Left lung (tissue), 10 donors: ENCODE data around the gene SUSD1. TPM values are rescaled to one million over a fixed set of nuclear protein-coding genes. Genes with fewer than 3 reads are reported as not detected.
A peak's percentile ranks its signal among the peaks of the same experiment; 100 is the strongest.

ENCODE experiments used
- ATAC-seq: fragments of 200-7000 bp; cut with Tn5 transposase; one replicate; pipeline ENCODE4 v1.9.1; 2020; ENCODE audit warnings: moderate library complexity
- DNase-seq, 4 donors: peaks; one replicate each; pipeline ENCODE4 v3.0.0-alpha.2; 2013 to 2020
- H3K27ac ChIP-seq, 2 donors: fragments of 200-600 bp; sonication (generic) in 1 of 2; one replicate each; pipeline versions ENCODE4 v1.5.0 to v1.8.0; 2020 to 2021
- H3K27me3 ChIP-seq, 2 donors: fragments of 200-600 bp; sonication (generic) in 1 of 2; one replicate each; pipeline versions ENCODE4 v1.5.0 to v1.8.0; 2020 to 2021
- H3K36me3 ChIP-seq, 2 donors: fragments of 200-600 bp; sonication (generic) in 1 of 2; one replicate each; pipeline versions ENCODE4 v1.5.0 to v1.8.0; 2020 to 2021
- H3K4me1 ChIP-seq, 2 donors: fragments of 200-600 bp; one replicate each; pipeline ENCODE4 v1.8.0; 2021
- H3K4me3 ChIP-seq, 2 donors: fragments of 200-600 bp; sonication (generic) in 1 of 2; one replicate each; pipeline versions ENCODE4 v1.5.0 to v1.8.0; 2020 to 2021; ENCODE audit warnings: mild to moderate bottlenecking in 1 of 2
- H3K9me3 ChIP-seq, 2 donors: fragments of 200-600 bp; sonication (generic) in 1 of 2; one replicate each; pipeline versions ENCODE4 v1.5.0 to v1.8.0; 2020 to 2021
- intact Hi-C, 2 donors: fragments of 100-400 bp; cut with DNase I; formaldehyde crosslinking; loops; one replicate each; pipeline versions ENCODE4 v1.11.2 to v1.14.2; 2022
- polyA plus RNA-seq, 6 donors: library from polyadenylated mRNA; unstranded; fragments of 120-200 nt; gene quantifications; one replicate each; pipeline ENCODE4 v1.2.1, GENCODE V29; 2013; ENCODE audit not compliant: insufficient read length in 6 of 6
- total RNA-seq, 2 donors: library from RNA; stranded (reverse); fragmentation: NEBNext Ultra II Directional; extraction: Animal tissue kit (Norgen Biotek cat#: 25700); gene quantifications; one replicate each; pipeline ENCODE4 v1.2.1, GENCODE V29; 2021
- TF ChIP-seq, protein P1 (sequence below), 2 donors: fragments of 200-600 bp; sonication (generic) in 1 of 2; IDR thresholded peaks; one replicate each; pipeline versions ENCODE4 v1.5.0 to v1.8.0; 2021; ENCODE audit warnings: antibody characterized with exemption in 2 of 2
- donor health status: DM: no; HTN: yes; CAD: no.
- donor health status: DM: no; HTN: no; CAD: no.

Gene SUSD1
- total and polyA plus RNA-seq, 8 donors = 26.7 to 41.8 (median 32.8) TPM

DNA sequence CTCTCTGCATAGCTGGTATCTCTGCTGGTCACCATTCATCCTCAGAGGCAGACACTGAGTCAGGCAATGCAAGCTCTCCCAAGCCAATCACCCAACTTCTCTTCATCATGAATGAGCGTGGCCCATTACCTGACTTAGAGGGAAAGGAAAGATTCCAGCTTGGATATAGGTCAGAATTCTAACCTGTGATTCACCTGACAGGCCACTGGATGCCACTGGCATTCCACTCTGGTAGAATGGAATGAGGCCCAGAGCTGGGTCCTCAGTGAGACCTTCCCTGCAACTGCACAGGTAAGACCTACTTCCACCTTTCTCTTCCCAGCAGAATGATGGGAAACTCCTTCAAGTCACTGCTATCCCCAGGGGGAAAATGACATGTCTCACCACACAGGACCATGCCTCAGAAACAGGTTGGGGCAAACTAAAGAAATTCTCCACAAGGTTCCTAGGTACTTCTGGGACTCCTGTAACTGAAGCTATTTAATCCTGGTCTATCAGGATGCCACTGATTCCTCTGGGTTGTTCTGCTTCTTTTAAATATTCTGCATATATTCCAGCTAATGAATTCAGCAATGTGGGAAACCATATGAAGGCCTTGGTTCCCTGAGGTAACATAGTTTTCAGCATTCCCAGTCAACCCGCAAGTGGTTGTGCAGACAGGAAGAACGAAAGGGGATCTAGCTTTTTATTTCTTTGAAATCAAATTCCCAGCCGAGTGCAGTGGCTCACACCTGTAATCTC lies 62.0 kb downstream of the SUSD1 start:
- ATAC-seq = peak; percentile 97
- intact Hi-C loops = no loop called here

DNA sequence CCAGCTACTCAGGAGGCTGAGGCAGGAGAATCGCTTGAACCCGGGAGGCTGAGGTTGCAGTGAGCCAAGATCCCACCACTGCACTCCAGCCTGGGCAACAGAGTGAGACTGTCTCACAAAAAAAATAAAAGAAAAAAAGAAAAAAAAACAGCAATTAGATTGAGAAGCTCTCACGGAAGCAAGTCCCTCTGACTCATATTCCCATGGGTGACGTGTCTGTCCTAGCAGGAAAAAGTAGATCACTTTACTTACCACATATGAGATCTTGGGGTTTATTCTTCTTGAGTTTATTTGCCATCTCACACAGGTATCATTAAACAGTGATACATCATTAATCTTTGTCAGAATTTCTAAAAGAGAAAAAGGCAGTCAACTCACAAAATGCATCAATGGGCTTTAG lies 62.6 kb downstream of the SUSD1 start:
- intact Hi-C loops = no loop called here
- H3K4me1 ChIP-seq = no peaks in the 10 kb centered on the region
- H3K27me3 ChIP-seq = no peaks in the 10 kb centered on the region
- H3K4me3 ChIP-seq = no peak overlapping the region
- H3K9me3 ChIP-seq = no peaks in the 10 kb centered on the region
- ATAC-seq = no peak
- no peak overlapping the region for H3K27ac ChIP-seq
- DNase-seq = no peak
- peaks cover 0 to 46% of the 10 kb centered on the region in 2 donors for H3K36me3 ChIP-seq
- TF ChIP-seq, protein P1, sequence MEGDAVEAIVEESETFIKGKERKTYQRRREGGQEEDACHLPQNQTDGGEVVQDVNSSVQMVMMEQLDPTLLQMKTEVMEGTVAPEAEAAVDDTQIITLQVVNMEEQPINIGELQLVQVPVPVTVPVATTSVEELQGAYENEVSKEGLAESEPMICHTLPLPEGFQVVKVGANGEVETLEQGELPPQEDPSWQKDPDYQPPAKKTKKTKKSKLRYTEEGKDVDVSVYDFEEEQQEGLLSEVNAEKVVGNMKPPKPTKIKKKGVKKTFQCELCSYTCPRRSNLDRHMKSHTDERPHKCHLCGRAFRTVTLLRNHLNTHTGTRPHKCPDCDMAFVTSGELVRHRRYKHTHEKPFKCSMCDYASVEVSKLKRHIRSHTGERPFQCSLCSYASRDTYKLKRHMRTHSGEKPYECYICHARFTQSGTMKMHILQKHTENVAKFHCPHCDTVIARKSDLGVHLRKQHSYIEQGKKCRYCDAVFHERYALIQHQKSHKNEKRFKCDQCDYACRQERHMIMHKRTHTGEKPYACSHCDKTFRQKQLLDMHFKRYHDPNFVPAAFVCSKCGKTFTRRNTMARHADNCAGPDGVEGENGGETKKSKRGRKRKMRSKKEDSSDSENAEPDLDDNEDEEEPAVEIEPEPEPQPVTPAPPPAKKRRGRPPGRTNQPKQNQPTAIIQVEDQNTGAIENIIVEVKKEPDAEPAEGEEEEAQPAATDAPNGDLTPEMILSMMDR (IDR thresholded peaks at IDR 0.05) = no peak

More for the DNA sequence above, 62.0 kb downstream of the SUSD1 start:
- H3K9me3 ChIP-seq = no peaks in the 10 kb centered on the region
- DNase-seq = peak in 1 of 4 donors; percentile 26
- H3K4me1 ChIP-seq = no peaks in the 10 kb centered on the region
- H3K4me3 ChIP-seq = no peak overlapping the region
- H3K27ac ChIP-seq = no peak overlapping the region
- TF ChIP-seq, protein P1 (IDR thresholded peaks at IDR 0.05) = peak; percentile 11 to 22
- peaks cover 0 to 46% of the 10 kb centered on the region in 2 donors for H3K36me3 ChIP-seq
- no peaks in the 10 kb centered on the region for H3K27me3 ChIP-seq

DNA sequence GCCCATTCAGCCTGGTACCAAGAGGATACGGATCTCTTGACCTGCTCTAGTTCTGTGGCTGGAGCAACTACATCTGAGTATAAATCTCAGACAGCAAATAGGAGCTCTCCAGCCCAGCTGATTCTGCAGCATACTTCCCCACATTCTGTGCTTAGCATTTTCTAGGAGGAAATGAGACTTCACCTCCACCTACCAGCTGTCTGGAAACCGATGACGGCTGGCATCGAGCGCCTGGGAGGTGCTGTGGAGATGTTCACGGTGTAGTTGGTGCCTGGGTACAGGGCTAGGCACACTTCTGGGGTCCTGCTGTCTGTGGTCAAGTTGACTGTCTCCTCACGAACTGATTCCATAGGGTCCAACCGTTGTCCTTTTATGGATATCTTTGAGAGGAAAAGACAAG lies 63.6 kb downstream of the SUSD1 start:
- DNase-seq = no peak
- Histone ChIP-seq H3K27me3 (no peaks in the 10 kb centered on the region), H3K4me1 (no peaks in the 10 kb centered on the region), H3K9me3 (no peaks in the 10 kb centered on the region), H3K4me3 (no peak overlapping the region), H3K27ac (no peak overlapping the region), H3K36me3 (peaks cover 0 to 43% of the 10 kb centered on the region in 2 donors)
- TF ChIP-seq, protein P1 (IDR thresholded peaks at IDR 0.05) = no peak
- intact Hi-C loops = no loop called here
- no peak for ATAC-seq

DNA sequence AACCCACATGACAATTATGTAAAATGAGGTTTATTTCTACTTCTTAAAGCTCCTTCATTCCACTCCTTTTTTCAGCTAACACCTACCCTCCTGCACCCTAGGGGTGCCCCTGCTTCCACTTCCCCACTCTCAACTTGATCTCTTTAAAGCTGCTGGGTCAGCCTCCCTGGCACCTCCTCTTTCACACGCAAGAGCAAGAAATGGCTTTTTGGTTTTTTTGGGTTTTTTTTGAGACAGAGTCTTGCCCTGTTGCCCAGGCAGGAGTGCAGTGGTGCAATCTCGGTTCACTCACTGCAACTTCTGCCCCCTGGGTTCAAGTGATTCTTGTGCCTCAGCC lies 64.4 kb downstream of the SUSD1 start:
- no peaks in the 10 kb centered on the region for H3K27me3 ChIP-seq
- H3K4me3 ChIP-seq = no peak overlapping the region
- TF ChIP-seq, protein P1 (IDR thresholded peaks at IDR 0.05) = no peak
- intact Hi-C loops = no loop called here
- no peaks in the 10 kb centered on the region for H3K4me1 ChIP-seq
- ATAC-seq = no peak
- no peak overlapping the region for H3K27ac ChIP-seq
- peaks cover 0 to 42% of the 10 kb centered on the region in 2 donors for H3K36me3 ChIP-seq
- no peaks in the 10 kb centered on the region for H3K9me3 ChIP-seq
- DNase-seq = no peak

DNA sequence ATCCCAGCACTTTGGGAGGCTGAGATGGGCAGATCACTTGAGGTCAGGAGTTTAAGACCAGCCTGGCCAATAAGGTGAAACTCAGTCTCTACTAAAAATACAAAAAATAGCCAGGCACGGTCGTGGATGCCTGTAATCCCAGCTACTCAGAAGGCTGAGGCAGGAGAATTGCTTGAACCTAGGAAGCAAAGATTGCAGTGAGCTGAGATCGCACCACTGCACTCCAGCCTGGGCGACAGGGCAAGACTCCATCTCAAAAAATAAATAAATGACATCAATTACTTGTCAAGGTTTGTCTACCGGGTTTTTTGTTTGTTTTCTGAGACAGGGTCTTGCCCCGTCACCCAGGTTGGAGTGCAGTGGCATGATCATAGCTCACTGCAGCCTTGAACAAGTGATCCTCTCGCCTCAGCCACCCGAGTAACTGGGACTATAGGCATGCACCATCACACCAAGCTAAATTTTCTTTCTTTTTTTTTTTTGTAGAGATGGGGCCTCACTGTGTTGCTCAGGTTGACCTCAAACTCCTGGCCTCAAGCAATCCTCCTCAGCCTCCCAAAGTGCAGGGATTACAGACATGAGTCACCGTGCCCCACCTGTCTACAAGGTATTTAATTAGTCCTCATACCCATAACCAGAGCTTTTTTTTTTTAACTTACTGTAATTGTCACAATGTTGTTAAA lies 64.9 kb downstream of the SUSD1 start:
- H3K27ac ChIP-seq = no peak overlapping the region

More for the DNA sequence above, 64.9 kb downstream of the SUSD1 start:
- H3K36me3 ChIP-seq = peaks cover 0 to 42% of the 10 kb centered on the region in 2 donors
- TF ChIP-seq, protein P1 (IDR thresholded peaks at IDR 0.05) = no peak
- ATAC-seq (no peak), DNase-seq (no peak)
- H3K4me3 ChIP-seq = no peak overlapping the region
- H3K4me1 ChIP-seq = no peaks in the 10 kb centered on the region
- no peaks in the 10 kb centered on the region for H3K9me3 ChIP-seq
- no peaks in the 10 kb centered on the region for H3K27me3 ChIP-seq
- intact Hi-C loops = no loop called here
